ENCODE results near the gene NEK9. TPM values are rescaled to one million over a fixed set of nuclear protein-coding genes. Genes with fewer than 3 reads are reported as not detected.

NEK9 gene
- total and polyA plus RNA-seq, 9 of the 15 experiments (the other 6 are each of a cell fraction or from before 2014, with no cell fraction given): 2.8 to 39.6 (median 19.8) TPM

DNA sequence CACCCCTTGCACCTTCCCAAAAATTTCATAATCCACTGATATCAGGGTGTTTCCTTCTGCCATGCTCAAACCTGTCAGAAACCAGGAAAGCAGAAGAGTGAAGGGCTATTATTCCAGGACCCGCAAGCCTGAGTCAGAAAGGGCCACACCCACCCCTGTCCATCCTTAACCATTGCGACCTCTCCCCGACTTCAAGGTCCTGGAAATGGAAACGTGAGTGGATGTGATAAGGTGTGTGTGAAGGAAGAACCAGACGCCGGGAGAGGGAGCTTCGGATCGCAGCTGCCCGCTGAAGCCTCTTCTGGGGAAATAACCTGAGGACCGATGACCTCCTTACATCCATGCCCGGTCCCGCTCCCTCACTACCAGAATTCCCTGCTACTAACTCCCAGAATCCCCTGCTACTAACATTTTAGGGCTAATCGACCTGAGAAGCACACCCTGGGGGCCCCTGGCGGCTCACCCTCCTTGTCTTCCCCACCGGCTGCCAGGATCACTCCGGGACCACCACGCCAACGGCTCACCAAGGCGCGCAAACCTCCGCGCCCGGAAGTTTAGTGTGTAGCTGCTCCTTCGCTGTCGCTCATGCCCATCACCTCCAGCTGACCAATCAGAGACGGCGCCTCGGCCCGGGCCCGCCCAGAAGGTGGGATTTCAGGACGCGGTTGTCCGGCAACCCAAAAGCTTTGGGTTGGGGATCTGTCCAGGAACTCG, 63.2 kb downstream of the NEK9 start, which contains the start of gene ACYP1 (continued):
- TF ChIP-seq ZNF280B (CRISPR knock-in tag; IDR thresholded peaks at IDR 0.05) (no peak), PTTG1 (tag; IDR thresholded peaks at IDR 0.05; ENCODE audit: low read depth) (no peak), LCOR (CRISPR knock-in tag; IDR thresholded peaks at IDR 0.05) (no peak), ZNF830 (CRISPR knock-in tag; IDR thresholded peaks at IDR 0.05) (no peak), MTF1 (CRISPR knock-in tag; IDR thresholded peaks at IDR 0.05; ENCODE audit: borderline replicate concordance) (no peak), ATF2 (CRISPR knock-in tag; IDR thresholded peaks at IDR 0.05) (no peak), MLLT1 (IDR thresholded peaks at IDR 0.05) (no peak), ZNF444 (CRISPR knock-in tag; IDR thresholded peaks at IDR 0.05) (no peak), SMARCA4 (IDR thresholded peaks at IDR 0.05) (0 out of 2 replicates have a peak, but pooled peaks have one; percentile 23), NKRF (IDR thresholded peaks at IDR 0.05; ENCODE audit: borderline replicate concordance) (peak; percentile 28; the same call in 1 of the 2 replicates), ZNF695 (CRISPR knock-in tag; IDR thresholded peaks at IDR 0.05) (no peak)
- TF ChIP-seq, protein P1, sequence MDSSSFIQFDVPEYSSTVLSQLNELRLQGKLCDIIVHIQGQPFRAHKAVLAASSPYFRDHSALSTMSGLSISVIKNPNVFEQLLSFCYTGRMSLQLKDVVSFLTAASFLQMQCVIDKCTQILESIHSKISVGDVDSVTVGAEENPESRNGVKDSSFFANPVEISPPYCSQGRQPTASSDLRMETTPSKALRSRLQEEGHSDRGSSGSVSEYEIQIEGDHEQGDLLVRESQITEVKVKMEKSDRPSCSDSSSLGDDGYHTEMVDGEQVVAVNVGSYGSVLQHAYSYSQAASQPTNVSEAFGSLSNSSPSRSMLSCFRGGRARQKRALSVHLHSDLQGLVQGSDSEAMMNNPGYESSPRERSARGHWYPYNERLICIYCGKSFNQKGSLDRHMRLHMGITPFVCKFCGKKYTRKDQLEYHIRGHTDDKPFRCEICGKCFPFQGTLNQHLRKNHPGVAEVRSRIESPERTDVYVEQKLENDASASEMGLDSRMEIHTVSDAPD (CRISPR knock-in tag; IDR thresholded peaks at IDR 0.05): no peak
- TF ChIP-seq, protein P2, sequence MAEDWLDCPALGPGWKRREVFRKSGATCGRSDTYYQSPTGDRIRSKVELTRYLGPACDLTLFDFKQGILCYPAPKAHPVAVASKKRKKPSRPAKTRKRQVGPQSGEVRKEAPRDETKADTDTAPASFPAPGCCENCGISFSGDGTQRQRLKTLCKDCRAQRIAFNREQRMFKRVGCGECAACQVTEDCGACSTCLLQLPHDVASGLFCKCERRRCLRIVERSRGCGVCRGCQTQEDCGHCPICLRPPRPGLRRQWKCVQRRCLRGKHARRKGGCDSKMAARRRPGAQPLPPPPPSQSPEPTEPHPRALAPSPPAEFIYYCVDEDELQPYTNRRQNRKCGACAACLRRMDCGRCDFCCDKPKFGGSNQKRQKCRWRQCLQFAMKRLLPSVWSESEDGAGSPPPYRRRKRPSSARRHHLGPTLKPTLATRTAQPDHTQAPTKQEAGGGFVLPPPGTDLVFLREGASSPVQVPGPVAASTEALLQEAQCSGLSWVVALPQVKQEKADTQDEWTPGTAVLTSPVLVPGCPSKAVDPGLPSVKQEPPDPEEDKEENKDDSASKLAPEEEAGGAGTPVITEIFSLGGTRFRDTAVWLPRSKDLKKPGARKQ (CRISPR knock-in tag; IDR thresholded peaks at IDR 0.05): no peak
